GM18520 (cell line): ENCODE measurements around the gene DOHH.

Source experiments
- ATAC-seq: cut with Tn5 transposase; IDR thresholded peaks from one replicate; pipeline ENCODE4 v1.9.1; 2021; ENCODE audit not compliant: unreplicated experiment

The DOHH gene

GRCh38 chr19:3504735-3505134, 4.3 kb upstream of the DOHH start:
- no peak for ATAC-seq

GRCh38 chr19:3503036-3503572, 2.6 kb upstream of the DOHH start:
- no peak for ATAC-seq

- ATAC-seq = no peak
Observed at GRCh38 chr19:3501780-3502179, 1.3 kb upstream of the DOHH start.

- no peak for ATAC-seq
Observed at GRCh38 chr19:3499738-3500428, 591 bp downstream of the DOHH start.

- ATAC-seq = no peak
Observed at GRCh38 chr19:3497757-3498520, 2.5 kb downstream of the DOHH start.

- ATAC-seq = no peak
Observed at GRCh38 chr19:3496392-3497273, 3.8 kb downstream of the DOHH start.

- no peak for ATAC-seq
Observed at GRCh38 chr19:3494559-3494958, 5.9 kb downstream of the DOHH start.

GRCh38 chr19:3494051-3494450, 6.4 kb downstream of the DOHH start:
- no peak for ATAC-seq

GRCh38 chr19:3493651-3494050, 6.8 kb downstream of the DOHH start:
- ATAC-seq = no peak

- ATAC-seq = no peak
Observed at GRCh38 chr19:3492919-3493318, 7.6 kb downstream of the DOHH start.

- no peak for ATAC-seq
Observed at GRCh38 chr19:3492131-3492839, 8.2 kb downstream of the DOHH start.

- no peak for ATAC-seq
Observed at GRCh38 chr19:3491396-3492119, 8.9 kb downstream of the DOHH start.

- ATAC-seq = no peak
Observed at GRCh38 chr19:3483226-3483628, 17.2 kb downstream of the DOHH start, which contains the start of gene SMIM44. Gene SMIM44 (minus strand): TSS chr19:3483441. CDS start chr19:3483403, 38 bp downstream.

- no peak for ATAC-seq
Observed at GRCh38 chr19:3482507-3483225, 17.8 kb downstream of the DOHH start.

GRCh38 chr19:3481241-3482090, 19.0 kb downstream of the DOHH start:
- no peak for ATAC-seq

- no peak for ATAC-seq
Observed at GRCh38 chr19:3480383-3481091, 19.9 kb downstream of the DOHH start, which contains the start of gene SMIM24. Gene SMIM24 (minus strand): TSS chr19:3480525. CDS start chr19:3480463, 62 bp downstream.

GRCh38 chr19:3479834-3480215, 20.6 kb downstream of the DOHH start:
- no peak for ATAC-seq
